HUDEP-2 (cell line): Measurements from ENCODE around the gene MALAT1.

Experiments
- DNase-seq, 76 experiments: peaks; one replicate each; lab custom pipeline; 2025; ENCODE audit not compliant: unreplicated experiment in 76 of 76; lab: John Stamatoyannopoulos, UW

MALAT1 gene

GRCh38 chr11:65497141-65498041 is 1.5 kb upstream of the MALAT1 start:
- peak in 75 of 76 experiments; percentile 89 to 100 (median 98) for DNase-seq

- peak in 48 of 76 experiments; percentile 16 to 82 (median 51) for DNase-seq
Observed at GRCh38 chr11:65498042-65498726, 661 bp upstream of the MALAT1 start.

- no peak for DNase-seq
Observed at GRCh38 chr11:65498727-65498976, 193 bp upstream of the MALAT1 start.

GRCh38 chr11:65499713-65500386 is 1.0 kb downstream of the MALAT1 start:
- peak in 5 of 76 experiments; percentile 26 to 53 (median 38) for DNase-seq

- DNase-seq, result peak in 45 of 76 experiments; percentile 28 to 68 (median 44)
Observed at GRCh38 chr11:65500387-65501185, 1.7 kb downstream of the MALAT1 start.

GRCh38 chr11:65501186-65501471 is 2.3 kb downstream of the MALAT1 start:
- peak in 6 of 76 experiments; percentile 31 to 52 (median 42) for DNase-seq

GRCh38 chr11:65501472-65502273 is 2.8 kb downstream of the MALAT1 start:
- DNase-seq, result peak in 20 of 76 experiments; percentile 31 to 67 (median 46)

- DNase-seq, result peak in 2 of 76 experiments; percentile 32 to 66
Observed at GRCh38 chr11:65502274-65502554, 3.4 kb downstream of the MALAT1 start.

GRCh38 chr11:65502555-65503367 is 3.9 kb downstream of the MALAT1 start:
- peak in 28 of 76 experiments; percentile 9 to 69 (median 45) for DNase-seq

- peak in 4 of 76 experiments; percentile 20 to 55 (median 40) for DNase-seq
Observed at GRCh38 chr11:65503368-65503948, 4.6 kb downstream of the MALAT1 start.

- peak in 15 of 76 experiments; percentile 11 to 53 (median 35) for DNase-seq
Observed at GRCh38 chr11:65503949-65504673, 5.3 kb downstream of the MALAT1 start.

- DNase-seq, result peak in 4 of 76 experiments; percentile 27 to 39 (median 34)
Observed at GRCh38 chr11:65504674-65505465, 6.0 kb downstream of the MALAT1 start.

GRCh38 chr11:65505466-65506289 is 6.8 kb downstream of the MALAT1 start:
- DNase-seq, result peak in 8 of 76 experiments; percentile 27 to 43 (median 33)

GRCh38 chr11:65506290-65506771 is 7.5 kb downstream of the MALAT1 start:
- peak in 4 of 76 experiments; percentile 27 to 60 (median 43) for DNase-seq

- peak in 63 of 76 experiments; percentile 26 to 93 (median 66) for DNase-seq
Observed at GRCh38 chr11:65506772-65507505, 8.1 kb downstream of the MALAT1 start.
